Prostate gland (tissue), 2 donors: ENCODE measurements around the gene WDFY3. TPM values are rescaled to one million over a fixed set of nuclear protein-coding genes. Genes with fewer than 3 reads are reported as not detected.

Experiments used
- DNase-seq: peaks from one replicate; pipeline ENCODE4 v3.0.0-alpha.2; 2019; ENCODE audit warnings: low spot score
- H3K27ac ChIP-seq, 2 donors: fragments of 200-600 bp; sonication (generic); 2 replicates each; pipeline ENCODE4 v1.5.1; 2017 to 2019
- H3K27me3 ChIP-seq: fragments of 200-600 bp; sonication (generic); replicated peaks from 2 replicates; pipeline ENCODE4 v1.5.1; 2019; ENCODE audit not compliant: insufficient read depth
- H3K36me3 ChIP-seq, 2 donors: fragments of 200-600 bp; sonication (generic); 1 replicate in 1 of 2; 2 replicates in 1 of 2; pipeline versions ENCODE4 v1.5.1 to v1.8.1; 2017 to 2019
- H3K4me1 ChIP-seq: fragments of 200-600 bp; sonication (generic); replicated peaks from 2 replicates; pipeline ENCODE4 v1.5.1; 2019
- H3K4me3 ChIP-seq, 2 donors: fragments of 200-600 bp; sonication (generic); 2 replicates each; pipeline ENCODE4 v1.5.1; 2017 to 2019
- H3K9me3 ChIP-seq: fragments of 200-600 bp; sonication (generic); 2 replicates; pipeline ENCODE4 v1.5.1; 2017
- CTCF ChIP-seq, 4 experiments: fragments of 200-600 bp in 2 of 4; fragments of 450-650 bp in 2 of 4; sonication (generic) in 2 of 4; IDR thresholded peaks; 1 replicate in 3 of 4; 2 replicates in 1 of 4; pipeline ENCODE4 v1.5.1; 2016 to 2019; ENCODE audit warnings: antibody characterized with exemption in 4 of 4, mild to moderate bottlenecking in 2 of 4, moderate library complexity in 2 of 4
- POLR2A ChIP-seq: fragments of 450-650 bp; IDR thresholded peaks from one replicate; pipeline ENCODE4 v1.6.1; 2016; ENCODE audit warnings: antibody characterized with exemption, mild to moderate bottlenecking
- POLR2AphosphoS5 ChIP-seq: sonication (generic); formaldehyde crosslinking; IDR thresholded peaks from one replicate; pipeline ENCODE4 v1.6.1; 2017; ENCODE audit warnings: antibody characterized with exemption
- WGBS: methylation state at CpG from one replicate; pipeline ENCODE4 v1.1.5; 2018; 5-methylcytosine and 5-hydroxymethylcytosine counted together
- intact Hi-C: fragments of 100-400 bp; cut with DNase I; formaldehyde crosslinking; loops from one replicate; pipeline ENCODE4 v1.14.2; 2022
- total RNA-seq, 2 donors: library from RNA; depleted of rRNA; stranded (reverse); fragments of >200 nt; gene quantifications; one replicate each; pipeline ENCODE4 v1.1.0, GENCODE V29; 2016

The WDFY3 gene
- total RNA-seq, 2 donors from 2014 or later: 48.1 to 110 TPM

GRCh38 chr4:84706286-84706685, 260.2 kb downstream of the WDFY3 start:
- Histone ChIP-seq H3K4me3 (no peak overlapping the region), H3K27me3 (no peaks in the 10 kb centered on the region), H3K27ac (no peak overlapping the region), H3K9me3 (no peaks in the 10 kb centered on the region), H3K36me3 (peaks cover 0 to 9% of the 10 kb centered on the region in 2 donors), H3K4me1 (no peaks in the 10 kb centered on the region)
- TF ChIP-seq POLR2AphosphoS5 (no peak), POLR2A (no peak), CTCF (IDR thresholded peaks at IDR 0.05) (no peak)
- no peak for DNase-seq
- intact Hi-C loops: no loop called here
- 94% methylated on average over 2 of the region's 2 CpGs for WGBS

- TF ChIP-seq POLR2AphosphoS5 (peak; percentile 6), CTCF (IDR thresholded peaks at IDR 0.05) (no peak)
- peaks cover 0 to 6% of the 10 kb centered on the region in 2 donors for H3K36me3 ChIP-seq
- intact Hi-C loops: no loop called here
- no peak overlapping the region for H3K27ac ChIP-seq
- no peaks in the 10 kb centered on the region for H3K4me1 ChIP-seq
- no peak for DNase-seq
- no peaks in the 10 kb centered on the region for H3K27me3 ChIP-seq
- 72% methylated on average over 6 of the region's 6 CpGs for WGBS
- H3K4me3 ChIP-seq: no peak overlapping the region
- no peaks in the 10 kb centered on the region for H3K9me3 ChIP-seq
Measured at GRCh38 chr4:84699001-84699671, 267.4 kb downstream of the WDFY3 start.

- Histone ChIP-seq H3K4me1 (no peaks in the 10 kb centered on the region), H3K36me3 (peaks cover 0 to 6% of the 10 kb centered on the region in 2 donors), H3K27ac (no peak overlapping the region), H3K9me3 (no peaks in the 10 kb centered on the region), H3K27me3 (no peaks in the 10 kb centered on the region), H3K4me3 (no peak overlapping the region)
- intact Hi-C loops: no loop called here
- DNase-seq: no peak
- no peak for TF ChIP-seq POLR2A
- no peak for TF ChIP-seq POLR2AphosphoS5
- no peak for TF ChIP-seq CTCF (IDR thresholded peaks at IDR 0.05)
- WGBS: 31% methylated on average over 4 of the region's 4 CpGs
Measured at GRCh38 chr4:84697615-84698201, 268.8 kb downstream of the WDFY3 start.

- intact Hi-C loops: no loop called here
- no peak for DNase-seq
- Histone ChIP-seq H3K36me3 (peaks cover 0 to 6% of the 10 kb centered on the region in 2 donors), H3K27me3 (no peaks in the 10 kb centered on the region), H3K9me3 (no peaks in the 10 kb centered on the region), H3K4me3 (no peak overlapping the region), H3K27ac (no peak overlapping the region), H3K4me1 (no peaks in the 10 kb centered on the region)
- TF ChIP-seq POLR2A (no peak), CTCF (IDR thresholded peaks at IDR 0.05) (no peak), POLR2AphosphoS5 (no peak)
- WGBS: 96% methylated on average over 2 of the region's 2 CpGs
Measured at GRCh38 chr4:84697159-84697558, 269.3 kb downstream of the WDFY3 start.

GRCh38 chr4:84691800-84692199, 274.7 kb downstream of the WDFY3 start:
- Histone ChIP-seq H3K27me3 (no peaks in the 10 kb centered on the region), H3K27ac (no peak overlapping the region), H3K9me3 (no peaks in the 10 kb centered on the region), H3K36me3 (peaks cover 0 to 6% of the 10 kb centered on the region in 2 donors), H3K4me3 (no peak overlapping the region), H3K4me1 (no peaks in the 10 kb centered on the region)
- DNase-seq: no peak
- intact Hi-C loops: no loop called here
- TF ChIP-seq POLR2AphosphoS5: no peak
- TF ChIP-seq CTCF (IDR thresholded peaks at IDR 0.05): no peak
- no peak for TF ChIP-seq POLR2A
- WGBS: 95% methylated on average over 1 of the region's 1 CpG
